HCT116 (cell line): ENCODE results near the gene TMTC2. TPM values are rescaled to one million over a fixed set of nuclear protein-coding genes. Genes with fewer than 3 reads are reported as not detected.

Experiments used
- ATAC-seq: fragments of 200-7000 bp; cut with Tn5 transposase; 2 replicates; pipeline ENCODE4 v1.9.1; 2020; ENCODE audit warnings: mild to moderate bottlenecking, moderate library complexity
- BruUV-seq: library from RNA; stranded (reverse); fragments of 400-500 nt; replicated peaks from 2 replicates; lab custom pipeline; 2021; lab: Mats Ljungman, UMichigan
- CTCF ChIA-PET: fragments of 300-600 bp; sonication (Branson Sonifier 250); formaldehyde crosslinking; loops from one replicate; lab custom pipeline; 2021; ENCODE audit warnings: antibody characterized with exemption; lab: Charles Lee
- POLR2A ChIA-PET: fragments of 300-600, 350-600 bp; sonication (Branson Sonifier 250); formaldehyde crosslinking; loops from one replicate; lab custom pipeline; 2021; ENCODE audit warnings: antibody characterized with exemption; lab: Charles Lee
- RAD21 ChIA-PET, 2 experiments: fragments of 300-600 bp; sonication (Branson Sonifier 250); formaldehyde crosslinking; loops; one replicate each; lab custom pipeline; 2023; ENCODE audit warnings: low total read pairs in 2 of 2; ENCODE audit not compliant: uncharacterized antibody in 2 of 2, unreplicated experiment in 2 of 2, low non-redundant PET in 1 of 2; lab: Charles Lee
- DNase-seq: peaks from one replicate; pipeline ENCODE4 v3.0.0-alpha.2; 2010; ENCODE audit warnings: low read depth, low spot score
- H2AFZ ChIP-seq: fragments of 200-600 bp; shearing (Covaris generic), sonication (generic); 2 replicates; pipeline ENCODE4 v1.6.1; 2017; ENCODE audit warnings: low read depth, mixed run types, mixed read lengths, antibody characterized with exemption, low read length; ENCODE audit not compliant: poor library complexity, severe bottlenecking
- H3K27ac ChIP-seq: 2 replicates; pipeline ENCODE4 v1.5.1; 2012; ENCODE audit warnings: low read depth, low read length
- H3K27me3 ChIP-seq: fragments of 200-600 bp; sonication (generic); 2 replicates; pipeline ENCODE4 v1.6.1; 2016; ENCODE audit warnings: mixed run types, low read length, mixed read lengths; ENCODE audit not compliant: insufficient read depth
- H3K36me3 ChIP-seq, 2 experiments: fragments of 200-500 bp in 1 of 2; fragments of 200-600 bp in 1 of 2; sonication (Bioruptor generic) in 1 of 2; sonication (generic) in 1 of 2; 2 replicates each; pipeline versions ENCODE4 v1.5.1 to v1.6.1; 2014 to 2016; ENCODE audit warnings: low read length in 2 of 2, inconsistent platforms in 1 of 2, mixed read lengths in 1 of 2, mixed run types in 1 of 2; ENCODE audit not compliant: insufficient read depth in 2 of 2, control insufficient read depth in 1 of 2
- H3K4me1 ChIP-seq, 2 experiments: fragments of 200-600 bp in 1 of 2; sonication (generic) in 1 of 2; 2 replicates each; pipeline versions ENCODE4 v1.5.1 to v1.6.1; 2012 to 2017; ENCODE audit warnings: low read length in 2 of 2, inconsistent platforms in 1 of 2, mild to moderate bottlenecking in 1 of 2, mixed read lengths in 1 of 2, mixed run types in 1 of 2, moderate library complexity in 1 of 2; ENCODE audit not compliant: insufficient read depth in 2 of 2, control insufficient read depth in 1 of 2
- H3K4me2 ChIP-seq: fragments of 200-600 bp; sonication (generic); 2 replicates; pipeline ENCODE4 v1.6.1; 2017; ENCODE audit warnings: mixed run types, low read length, mixed read lengths
- H3K4me3 ChIP-seq, 2 experiments: fragments of 200-600 bp in 1 of 2; sonication (generic) in 1 of 2; replicated peaks in 1 of 2; 2 replicates each; pipeline ENCODE4 v1.5.1; 2011 to 2016; ENCODE audit warnings: low read length in 2 of 2, control low read depth in 1 of 2, low read depth in 1 of 2, mild to moderate bottlenecking in 1 of 2, mixed read lengths in 1 of 2, mixed run types in 1 of 2
- H3K79me2 ChIP-seq: fragments of 200-600 bp; sonication (generic); 2 replicates; pipeline ENCODE4 v1.6.1; 2017; ENCODE audit warnings: mild to moderate bottlenecking, mixed run types, low read length, moderate library complexity, mixed read lengths; ENCODE audit not compliant: insufficient read depth
- H3K9ac ChIP-seq: fragments of 200-600 bp; sonication (generic); 2 replicates; pipeline ENCODE4 v1.6.1; 2016; ENCODE audit warnings: low read length, mixed read lengths
- H3K9me2 ChIP-seq: fragments of 200-600 bp; sonication (generic), shearing (Covaris generic); 2 replicates; pipeline ENCODE4 v1.6.1; 2017; ENCODE audit warnings: mixed run types, mild to moderate bottlenecking, moderate library complexity; ENCODE audit not compliant: insufficient read depth
- H3K9me3 ChIP-seq, 2 experiments: fragments of 200-500 bp in 1 of 2; fragments of 200-600 bp in 1 of 2; sonication (Bioruptor generic) in 1 of 2; sonication (generic) in 1 of 2; 2 replicates each; pipeline ENCODE4 v1.6.1; 2014 to 2017; ENCODE audit warnings: low read length in 2 of 2, mixed read lengths in 2 of 2, inconsistent platforms in 1 of 2, low read depth in 1 of 2, mild to moderate bottlenecking in 1 of 2, mixed run types in 1 of 2, moderate library complexity in 1 of 2; ENCODE audit not compliant: control insufficient read depth in 1 of 2, insufficient read depth in 1 of 2
- H4K20me1 ChIP-seq: fragments of 200-600 bp; sonication (generic), shearing (Covaris generic); 2 replicates; pipeline ENCODE4 v1.6.1; 2017; ENCODE audit warnings: mixed run types, mild to moderate bottlenecking, moderate library complexity; ENCODE audit not compliant: insufficient read depth
- CBX3 ChIP-seq: IDR thresholded peaks from 2 replicates; pipeline ENCODE4 v1.6.1; 2012; ENCODE audit warnings: low read depth
- CEBPB ChIP-seq: IDR thresholded peaks from 2 replicates; pipeline ENCODE4 v1.6.1; 2012; ENCODE audit warnings: low read depth
- EGR1 ChIP-seq: IDR thresholded peaks from 2 replicates; pipeline ENCODE4 v1.6.1; 2012; ENCODE audit warnings: low read depth
- EZH2 ChIP-seq: fragments of 200-600 bp; sonication (generic); IDR thresholded peaks from 2 replicates; pipeline ENCODE4 v1.6.1; 2017; ENCODE audit warnings: antibody characterized with exemption, mixed run types
- FOSL1 ChIP-seq: IDR thresholded peaks from 2 replicates; pipeline ENCODE4 v1.6.1; 2012; ENCODE audit warnings: low read depth
- JUND ChIP-seq: IDR thresholded peaks from 2 replicates; pipeline ENCODE4 v1.6.1; 2012
- SIN3A ChIP-seq: IDR thresholded peaks from 2 replicates; pipeline ENCODE4 v1.6.1; 2012; ENCODE audit warnings: low read depth
- SP1 ChIP-seq: IDR thresholded peaks from 2 replicates; pipeline ENCODE4 v1.6.1; 2012; ENCODE audit warnings: low read depth
- SRF ChIP-seq: IDR thresholded peaks from 2 replicates; pipeline ENCODE4 v1.6.1; 2012; ENCODE audit warnings: low read depth
- TCF7L2 ChIP-seq: IDR thresholded peaks from 2 replicates; pipeline ENCODE4 v1.7.0; 2011; ENCODE audit warnings: borderline replicate concordance, inconsistent platforms; ENCODE audit not compliant: insufficient read depth, insufficient read length; ENCODE audit errors: extremely low read depth
- YY1 ChIP-seq: IDR thresholded peaks from 2 replicates; pipeline ENCODE4 v1.6.1; 2011; ENCODE audit warnings: low read length, low read depth, moderate library complexity, mild to moderate bottlenecking; ENCODE audit not compliant: insufficient replicate concordance; ENCODE audit errors: extremely low read depth
- ZBTB33 ChIP-seq: IDR thresholded peaks from 2 replicates; pipeline ENCODE4 v1.6.1; 2011; ENCODE audit warnings: mild to moderate bottlenecking, low read length, moderate library complexity; ENCODE audit not compliant: insufficient replicate concordance; ENCODE audit errors: extremely low read depth
- ZFX ChIP-seq: fragments of 450-650 bp; IDR thresholded peaks from 2 replicates; pipeline ENCODE4 v1.6.1; 2017
- ZNF274 ChIP-seq: fragments of 200-500 bp; sonication (Bioruptor generic); IDR thresholded peaks from 2 replicates; pipeline ENCODE4 v1.6.1; 2014; ENCODE audit warnings: mild to moderate bottlenecking, low read depth, low read length, inconsistent platforms
- intact Hi-C: fragments of 100-400 bp; cut with micrococcal nuclease; formaldehyde crosslinking; loops from 2 replicates; pipeline ENCODE4 v1.10.0; 2022
- total RNA-seq: library from RNA; stranded (reverse); gene quantifications from one replicate; pipeline ENCODE4 v1.2.1, GENCODE V29; 2021; ENCODE audit not compliant: unreplicated experiment
- TF ChIP-seq, protein P1 (sequence below): IDR thresholded peaks from 2 replicates; pipeline ENCODE4 v1.6.1; 2012
- TF ChIP-seq, protein P2 (sequence below), 3 experiments: fragments of 200-600 bp in 1 of 3; sonication (generic) in 1 of 3; IDR thresholded peaks in 2 of 3; conservative IDR thresholded peaks in 1 of 3; 2 replicates each; pipeline ENCODE4 v1.5.1; 2012 to 2017; ENCODE audit warnings: low read depth in 2 of 3, low read length in 2 of 3, antibody characterized with exemption in 1 of 3, borderline replicate concordance in 1 of 3, control low read depth in 1 of 3, mild to moderate bottlenecking in 1 of 3, mixed read lengths in 1 of 3, mixed run types in 1 of 3, moderate library complexity in 1 of 3; ENCODE audit not compliant: insufficient read depth in 1 of 3

Gene TMTC2
- total RNA-seq, 1 experiment from 2014 or later: 11.5 TPM

DNA sequence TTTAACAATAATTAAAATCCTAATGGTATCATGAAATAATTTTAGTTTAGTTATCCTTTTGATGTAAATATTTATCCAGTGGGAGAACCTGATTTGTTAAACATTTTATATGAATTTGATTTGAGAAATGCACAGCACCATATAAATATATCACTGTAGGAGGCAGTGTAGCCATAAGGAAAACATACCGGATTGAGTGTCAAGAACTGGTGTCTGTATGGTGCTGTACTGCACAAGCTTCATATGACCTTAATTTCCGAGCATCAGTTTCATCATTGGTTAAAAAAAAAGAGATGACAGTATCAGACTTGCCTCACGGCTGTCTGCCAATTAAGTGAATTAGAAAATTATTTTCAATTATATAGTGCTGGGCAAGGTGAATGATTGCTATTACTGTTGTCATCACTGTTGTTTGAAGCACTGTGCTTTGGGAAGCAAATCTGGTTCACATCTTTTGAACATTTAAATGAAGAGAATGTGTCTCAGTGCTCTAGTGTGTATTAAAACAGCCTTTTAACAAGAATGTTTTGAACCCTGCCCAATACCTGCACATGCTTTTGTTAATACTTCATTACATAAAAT lies 72.1 kb downstream of the TMTC2 start:
- Histone ChIP-seq H3K27ac (no peak overlapping the region), H3K4me3 (no peak overlapping the region), H3K36me3 (no peaks in the 10 kb centered on the region), H3K9me2 (no peaks in the 10 kb centered on the region), H4K20me1 (no peaks in the 10 kb centered on the region), H3K4me2 (no peak overlapping the region), H3K9ac (no peak overlapping the region), H2AFZ (no peak overlapping the region), H3K4me1 (no peaks in the 10 kb centered on the region), H3K9me3 (no peaks in the 10 kb centered on the region), H3K27me3 (no peaks in the 10 kb centered on the region), H3K79me2 (no peaks in the 10 kb centered on the region)
- ChIA-PET POLR2A (no interaction called here), CTCF (no interaction called here), RAD21 (interaction anchor here in 1 of 2 experiments (0.8 kb wide), 1 partner anchor 1744 kb away, joined by 3 read pairs; no protein-coding TSS in a partner anchor)
- TF ChIP-seq ZBTB33 (no peak), CEBPB (no peak), JUND (no peak), TCF7L2 (no peak), EGR1 (no peak), SP1 (no peak)
- DNase-seq: no peak
- intact Hi-C loops: no loop called here
- BruUV-seq: no TSS peak
- ATAC-seq: no peak

DNA sequence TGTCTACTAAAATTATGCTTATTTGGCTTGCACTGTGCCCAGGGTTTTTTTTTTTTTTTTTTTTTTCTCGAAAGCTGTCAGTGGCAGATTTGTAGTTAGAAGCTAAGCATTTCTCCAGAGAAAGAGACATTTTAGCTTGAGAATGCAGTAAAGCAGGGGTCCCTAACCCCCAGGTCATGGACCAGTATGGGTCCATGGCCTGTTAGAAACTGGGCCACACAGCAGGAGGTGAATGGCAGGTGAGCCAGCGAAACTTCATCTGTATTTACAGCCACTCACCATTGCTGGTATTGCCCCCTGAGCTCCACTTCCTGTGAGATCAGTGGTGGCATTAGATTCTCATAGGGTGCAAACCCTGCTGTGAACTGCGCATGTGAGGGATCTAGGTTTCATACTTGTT lies 73.7 kb downstream of the TMTC2 start:
- Histone ChIP-seq H2AFZ (no peak overlapping the region), H3K36me3 (no peaks in the 10 kb centered on the region), H3K27ac (no peak overlapping the region), H3K79me2 (no peaks in the 10 kb centered on the region), H3K9ac (no peak overlapping the region), H3K27me3 (no peaks in the 10 kb centered on the region), H3K9me2 (no peaks in the 10 kb centered on the region), H4K20me1 (no peaks in the 10 kb centered on the region), H3K9me3 (no peaks in the 10 kb centered on the region), H3K4me1 (no peaks in the 10 kb centered on the region), H3K4me3 (no peak overlapping the region), H3K4me2 (no peak overlapping the region)
- ChIA-PET RAD21 (no interaction called here), CTCF (no interaction called here), POLR2A (no interaction called here)
- no peak for DNase-seq
- no TSS peak for BruUV-seq
- ATAC-seq: no peak
- intact Hi-C loops: no loop called here
- TF ChIP-seq, protein P1, sequence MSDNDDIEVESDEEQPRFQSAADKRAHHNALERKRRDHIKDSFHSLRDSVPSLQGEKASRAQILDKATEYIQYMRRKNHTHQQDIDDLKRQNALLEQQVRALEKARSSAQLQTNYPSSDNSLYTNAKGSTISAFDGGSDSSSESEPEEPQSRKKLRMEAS: no peak
- TF ChIP-seq EZH2 (no peak), FOSL1 (no peak), ZNF274 (no peak), SP1 (no peak), ZFX (no peak), TCF7L2 (no peak), EGR1 (no peak), SIN3A (no peak), YY1 (no peak), CBX3 (no peak), SRF (no peak)
- TF ChIP-seq, protein P2, sequence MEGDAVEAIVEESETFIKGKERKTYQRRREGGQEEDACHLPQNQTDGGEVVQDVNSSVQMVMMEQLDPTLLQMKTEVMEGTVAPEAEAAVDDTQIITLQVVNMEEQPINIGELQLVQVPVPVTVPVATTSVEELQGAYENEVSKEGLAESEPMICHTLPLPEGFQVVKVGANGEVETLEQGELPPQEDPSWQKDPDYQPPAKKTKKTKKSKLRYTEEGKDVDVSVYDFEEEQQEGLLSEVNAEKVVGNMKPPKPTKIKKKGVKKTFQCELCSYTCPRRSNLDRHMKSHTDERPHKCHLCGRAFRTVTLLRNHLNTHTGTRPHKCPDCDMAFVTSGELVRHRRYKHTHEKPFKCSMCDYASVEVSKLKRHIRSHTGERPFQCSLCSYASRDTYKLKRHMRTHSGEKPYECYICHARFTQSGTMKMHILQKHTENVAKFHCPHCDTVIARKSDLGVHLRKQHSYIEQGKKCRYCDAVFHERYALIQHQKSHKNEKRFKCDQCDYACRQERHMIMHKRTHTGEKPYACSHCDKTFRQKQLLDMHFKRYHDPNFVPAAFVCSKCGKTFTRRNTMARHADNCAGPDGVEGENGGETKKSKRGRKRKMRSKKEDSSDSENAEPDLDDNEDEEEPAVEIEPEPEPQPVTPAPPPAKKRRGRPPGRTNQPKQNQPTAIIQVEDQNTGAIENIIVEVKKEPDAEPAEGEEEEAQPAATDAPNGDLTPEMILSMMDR (IDR thresholded peaks at IDR 0.05 in 2 of 3, conservative IDR thresholded peaks at IDR 0.05 in 1 of 3; ENCODE audit: borderline replicate concordance in 1 of 3, insufficient read depth in 1 of 3, low read depth in 2 of 3, low read length in 2 of 3): no peak
